Prostate gland (tissue), 2 donors: ENCODE data around the gene PAQR6.

Experiments
- CTCF ChIP-seq, 4 experiments: fragments of 200-600 bp in 2 of 4; fragments of 450-650 bp in 2 of 4; sonication (generic) in 2 of 4; IDR thresholded peaks; 1 replicate in 3 of 4; 2 replicates in 1 of 4; pipeline ENCODE4 v1.5.1; 2016 to 2019; ENCODE audit warnings: antibody characterized with exemption in 4 of 4, mild to moderate bottlenecking in 2 of 4, moderate library complexity in 2 of 4
- POLR2A ChIP-seq: fragments of 450-650 bp; IDR thresholded peaks from one replicate; pipeline ENCODE4 v1.6.1; 2016; ENCODE audit warnings: antibody characterized with exemption, mild to moderate bottlenecking
- POLR2AphosphoS5 ChIP-seq: sonication (generic); formaldehyde crosslinking; IDR thresholded peaks from one replicate; pipeline ENCODE4 v1.6.1; 2017; ENCODE audit warnings: antibody characterized with exemption

GRCh38 chr1:156244126-156244525 lies 3.7 kb downstream of the PAQR6 start:
- TF ChIP-seq CTCF (IDR thresholded peaks at IDR 0.05) = no peak
- no peak for TF ChIP-seq POLR2A
- TF ChIP-seq POLR2AphosphoS5 = no peak
